SK-N-SH treated with all-trans-retinoic acid at 6 μM for 48 hours (cell line): Measurements from ENCODE around the gene TMEM231.

ENCODE experiments used
- ARNTL ChIP-seq: fragments of 450-650 bp; formaldehyde crosslinking; IDR thresholded peaks from 2 replicates; pipeline ENCODE4 v1.5.0; 2020; ENCODE audit warnings: low read depth, mild to moderate bottlenecking, moderate library complexity, borderline replicate concordance
- CSRNP3 ChIP-seq: fragments of 250-450 bp; sonication (Bioruptor Pico); IDR thresholded peaks from 2 replicates; pipeline ENCODE4 v1.5.1; 2021; ENCODE audit warnings: mild to moderate bottlenecking, moderate library complexity
- ISL1 ChIP-seq: fragments of 250-450 bp; sonication (Bioruptor Pico); IDR thresholded peaks from 2 replicates; pipeline ENCODE4 v2.1.2; 2022; ENCODE audit warnings: mild to moderate bottlenecking, moderate library complexity
- PATZ1 ChIP-seq: fragments of 250-450 bp; sonication (Bioruptor Pico); IDR thresholded peaks from 2 replicates; pipeline ENCODE4 v1.8.0; 2020; ENCODE audit warnings: mild to moderate bottlenecking, moderate library complexity, borderline replicate concordance
- PPARA ChIP-seq: fragments of 250-450 bp; sonication (Bioruptor Pico); IDR thresholded peaks from 2 replicates; pipeline ENCODE4 v1.5.0; 2020; ENCODE audit warnings: mild to moderate bottlenecking, borderline replicate concordance
- TOX ChIP-seq: fragments of 250-450 bp; sonication (Bioruptor Pico); IDR thresholded peaks from 2 replicates; pipeline ENCODE4 v1.8.0; 2021; ENCODE audit warnings: mild to moderate bottlenecking, moderate library complexity, borderline replicate concordance
- ZFP3 ChIP-seq: fragments of 250-450 bp; sonication (Bioruptor Pico); IDR thresholded peaks from 2 replicates; pipeline ENCODE4 v1.5.0; 2020; ENCODE audit warnings: mild to moderate bottlenecking, moderate library complexity
- ZFP30 ChIP-seq: fragments of 450-650 bp; formaldehyde crosslinking; IDR thresholded peaks from 2 replicates; pipeline ENCODE4 v1.5.0; 2022; ENCODE audit warnings: mild to moderate bottlenecking, moderate library complexity
- ZNF70 ChIP-seq: fragments of 450-650 bp; formaldehyde crosslinking; IDR thresholded peaks from 2 replicates; pipeline ENCODE4 v1.5.0; 2020; ENCODE audit warnings: mild to moderate bottlenecking, moderate library complexity

GRCh38 chr16:75593825-75594820 lies 38.1 kb upstream of the TMEM231 start:
- TF ChIP-seq ZFP3 (CRISPR knock-in tag) (0 out of 2 replicates have a peak, but pooled peaks have one; percentile 30), ARNTL (CRISPR knock-in tag) (peak; percentile 45; the same call in 1 of the 2 replicates), PATZ1 (CRISPR knock-in tag) (no peak), ISL1 (CRISPR knock-in tag) (no peak), ZFP30 (no peak), CSRNP3 (CRISPR knock-in tag) (0 out of 2 replicates have a peak, but pooled peaks have one; percentile 10), PPARA (CRISPR knock-in tag) (no peak), TOX (CRISPR knock-in tag) (no peak), ZNF70 (CRISPR knock-in tag) (no peak)
